Peyer's patch (tissue), 4 donors: ENCODE measurements around the gene WNT10A.

Source experiments
- POLR2A ChIP-seq, 2 donors: fragments of 450-650 bp; IDR thresholded peaks; one replicate each; pipeline ENCODE4 v1.5.1; 2017; ENCODE audit warnings: antibody characterized with exemption in 2 of 2, mild to moderate bottlenecking in 2 of 2, moderate library complexity in 2 of 2
- TF ChIP-seq, protein P1 (sequence below), 6 experiments: fragments of 450-650 bp in 4 of 6; fragments of 200-600 bp in 2 of 6; sonication (generic) in 1 of 6; IDR thresholded peaks; one replicate each; pipeline ENCODE4 v1.5.1; 2017 to 2019; ENCODE audit warnings: antibody characterized with exemption in 6 of 6, mild to moderate bottlenecking in 3 of 6, moderate library complexity in 1 of 6

DNA sequence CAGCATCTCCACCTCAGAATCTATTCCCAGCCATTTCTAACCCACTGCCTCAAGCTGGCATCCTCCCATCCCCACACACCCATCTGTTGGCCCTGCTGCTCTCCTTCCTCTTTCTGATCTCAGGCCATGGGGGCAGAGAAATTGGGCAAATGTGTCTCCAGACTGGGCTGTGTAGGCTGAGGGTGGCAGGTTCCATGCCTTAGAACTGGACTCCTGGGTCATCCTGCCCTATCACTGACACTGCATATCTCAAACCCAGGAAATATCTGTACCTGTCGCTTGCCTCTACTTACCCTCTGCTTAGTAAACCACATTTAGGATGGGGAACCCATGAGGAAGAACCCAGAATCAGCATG, 1.8 kb downstream of the WNT10A start:
- TF ChIP-seq, protein P1, sequence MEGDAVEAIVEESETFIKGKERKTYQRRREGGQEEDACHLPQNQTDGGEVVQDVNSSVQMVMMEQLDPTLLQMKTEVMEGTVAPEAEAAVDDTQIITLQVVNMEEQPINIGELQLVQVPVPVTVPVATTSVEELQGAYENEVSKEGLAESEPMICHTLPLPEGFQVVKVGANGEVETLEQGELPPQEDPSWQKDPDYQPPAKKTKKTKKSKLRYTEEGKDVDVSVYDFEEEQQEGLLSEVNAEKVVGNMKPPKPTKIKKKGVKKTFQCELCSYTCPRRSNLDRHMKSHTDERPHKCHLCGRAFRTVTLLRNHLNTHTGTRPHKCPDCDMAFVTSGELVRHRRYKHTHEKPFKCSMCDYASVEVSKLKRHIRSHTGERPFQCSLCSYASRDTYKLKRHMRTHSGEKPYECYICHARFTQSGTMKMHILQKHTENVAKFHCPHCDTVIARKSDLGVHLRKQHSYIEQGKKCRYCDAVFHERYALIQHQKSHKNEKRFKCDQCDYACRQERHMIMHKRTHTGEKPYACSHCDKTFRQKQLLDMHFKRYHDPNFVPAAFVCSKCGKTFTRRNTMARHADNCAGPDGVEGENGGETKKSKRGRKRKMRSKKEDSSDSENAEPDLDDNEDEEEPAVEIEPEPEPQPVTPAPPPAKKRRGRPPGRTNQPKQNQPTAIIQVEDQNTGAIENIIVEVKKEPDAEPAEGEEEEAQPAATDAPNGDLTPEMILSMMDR (IDR thresholded peaks at IDR 0.05), result no peak
- no peak for TF ChIP-seq POLR2A (IDR thresholded peaks at IDR 0.05)
